Thyroid gland (tissue), 4 donors: ENCODE results near the gene RTBDN. TPM values are rescaled to one million over a fixed set of nuclear protein-coding genes. Genes with fewer than 3 reads are reported as not detected.

ENCODE experiments used
- DNase-seq, 2 donors: peaks; one replicate each; pipeline ENCODE4 v3.0.0-alpha.2; 2019
- H3K27ac ChIP-seq, 3 donors: fragments of 200-600 bp; sonication (generic); 1 replicate in 2 of 3; 2 replicates in 1 of 3; pipeline ENCODE4 v1.5.1; 2016 to 2019; ENCODE audit warnings: mild to moderate bottlenecking in 1 of 3, moderate library complexity in 1 of 3
- H3K27me3 ChIP-seq: fragments of 200-600 bp; sonication (generic); one replicate; pipeline ENCODE4 v1.5.1; 2019
- H3K36me3 ChIP-seq, 2 donors: fragments of 200-600 bp; sonication (generic); one replicate each; pipeline ENCODE4 v1.5.1; 2016 to 2019
- H3K4me1 ChIP-seq, 2 donors: fragments of 200-600 bp; sonication (generic); one replicate each; pipeline ENCODE4 v1.5.1; 2017 to 2019
- H3K4me3 ChIP-seq, 3 donors: fragments of 200-600 bp; sonication (generic); replicated peaks in 1 of 3; 1 replicate in 2 of 3; 2 replicates in 1 of 3; pipeline ENCODE4 v1.5.1; 2016; ENCODE audit warnings: mild to moderate bottlenecking in 1 of 3
- H3K9me3 ChIP-seq: fragments of 200-600 bp; sonication (generic); one replicate; pipeline ENCODE4 v1.5.1; 2017
- POLR2A ChIP-seq, 2 donors: fragments of 450-650 bp; IDR thresholded peaks; one replicate each; pipeline ENCODE4 v1.6.1; 2017; ENCODE audit warnings: antibody characterized with exemption in 2 of 2, mild to moderate bottlenecking in 2 of 2, moderate library complexity in 1 of 2
- WGBS, 2 donors: methylation state at CpG; one replicate each; pipeline ENCODE4 v1.1.5; 2017; 5-methylcytosine and 5-hydroxymethylcytosine counted together
- intact Hi-C: fragments of 100-400 bp; cut with DNase I; formaldehyde crosslinking; loops from one replicate; pipeline ENCODE4 v1.15.1; 2023
- total RNA-seq, 4 donors: library from RNA; depleted of rRNA; stranded (reverse); fragments of >200 nt; gene quantifications; one replicate each; pipeline ENCODE4 v1.2.3, GENCODE V29; 2016
- TF ChIP-seq, protein P1 (sequence below), 6 experiments: fragments of 200-600 bp in 3 of 6; fragments of 450-650 bp in 3 of 6; sonication (generic) in 3 of 6; IDR thresholded peaks; one replicate each; pipeline ENCODE4 v1.5.1; 2016 to 2019; ENCODE audit warnings: antibody characterized with exemption in 6 of 6, mild to moderate bottlenecking in 2 of 6, inconsistent platforms in 1 of 6, moderate library complexity in 1 of 6

Gene RTBDN
- not detected for total RNA-seq

- intact Hi-C loops, result no loop called here
- H3K4me3 ChIP-seq, result peak within 1 kb of the TSS in 1 of 3 donors; percentile 24
- DNase-seq, result no peak
These were observed at the start of gene RTBDN for GRCh38 chr19:12834566-12834943. Gene RTBDN, minus strand, starts transcription at chr19:12834579. Its CDS starts 4,600 bp downstream, at chr19:12829979.

DNA sequence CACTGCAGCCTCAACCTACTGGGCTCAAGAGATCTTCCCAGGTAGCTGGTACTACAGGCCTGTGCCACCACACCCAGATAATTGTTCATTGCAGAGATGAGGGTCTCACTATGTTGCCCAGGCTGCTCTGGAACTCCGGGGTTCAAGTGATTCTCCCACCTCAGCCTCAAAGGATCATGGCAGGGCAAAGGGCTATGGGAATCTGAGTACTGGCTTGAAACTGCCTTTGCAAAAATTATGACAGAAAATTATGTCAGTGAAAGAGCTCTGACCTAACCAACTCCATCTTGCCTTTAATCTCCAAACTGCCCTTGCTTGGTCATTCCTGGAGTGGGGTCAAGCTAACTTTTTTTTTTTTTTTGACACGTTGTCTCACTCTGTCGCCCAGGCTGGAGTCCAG, 48.2 kb upstream of the RTBDN start:
- 95 to 96% methylated on average over 3 of the region's 3 CpGs for WGBS, 2 donors
- intact Hi-C loops, result loop anchor here (10.0 kb wide), 1 partner anchor 52 kb away; the partner anchor contains the start of genes CALR and FARSA
- Histone ChIP-seq H3K27me3 (no peaks in the 10 kb centered on the region), H3K27ac (no peak overlapping the region), H3K36me3 (peaks cover 8 to 9% of the 10 kb centered on the region in 2 donors), H3K4me1 (peaks cover 14 to 21% of the 10 kb centered on the region in 2 donors), H3K4me3 (no peak overlapping the region), H3K9me3 (no peaks in the 10 kb centered on the region)
- TF ChIP-seq POLR2A (IDR thresholded peaks at IDR 0.05), result no peak
- TF ChIP-seq, protein P1, sequence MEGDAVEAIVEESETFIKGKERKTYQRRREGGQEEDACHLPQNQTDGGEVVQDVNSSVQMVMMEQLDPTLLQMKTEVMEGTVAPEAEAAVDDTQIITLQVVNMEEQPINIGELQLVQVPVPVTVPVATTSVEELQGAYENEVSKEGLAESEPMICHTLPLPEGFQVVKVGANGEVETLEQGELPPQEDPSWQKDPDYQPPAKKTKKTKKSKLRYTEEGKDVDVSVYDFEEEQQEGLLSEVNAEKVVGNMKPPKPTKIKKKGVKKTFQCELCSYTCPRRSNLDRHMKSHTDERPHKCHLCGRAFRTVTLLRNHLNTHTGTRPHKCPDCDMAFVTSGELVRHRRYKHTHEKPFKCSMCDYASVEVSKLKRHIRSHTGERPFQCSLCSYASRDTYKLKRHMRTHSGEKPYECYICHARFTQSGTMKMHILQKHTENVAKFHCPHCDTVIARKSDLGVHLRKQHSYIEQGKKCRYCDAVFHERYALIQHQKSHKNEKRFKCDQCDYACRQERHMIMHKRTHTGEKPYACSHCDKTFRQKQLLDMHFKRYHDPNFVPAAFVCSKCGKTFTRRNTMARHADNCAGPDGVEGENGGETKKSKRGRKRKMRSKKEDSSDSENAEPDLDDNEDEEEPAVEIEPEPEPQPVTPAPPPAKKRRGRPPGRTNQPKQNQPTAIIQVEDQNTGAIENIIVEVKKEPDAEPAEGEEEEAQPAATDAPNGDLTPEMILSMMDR (IDR thresholded peaks at IDR 0.05), result no peak
- no peak for DNase-seq

More at GRCh38 chr19:12834566-12834943, at the start of gene RTBDN:
- Histone ChIP-seq H3K9me3 (no peaks in the 10 kb centered on the region), H3K27ac (no peak within 1 kb of the TSS), H3K27me3 (peaks cover 54% of the 10 kb centered on the region), H3K36me3 (no peaks in the 10 kb centered on the region), H3K4me1 (peaks cover 7 to 26% of the 10 kb centered on the region in 2 donors)
- TF ChIP-seq, protein P1 (IDR thresholded peaks at IDR 0.05), result no peak
- no peak for TF ChIP-seq POLR2A (IDR thresholded peaks at IDR 0.05)
- 9 to 10% methylated on average over 19 to 20 of the region's 20 CpGs for WGBS, 2 donors

GRCh38 chr19:12881172-12881808, 46.9 kb upstream of the RTBDN start, which contains the start of gene DNASE2:
Gene DNASE2, minus strand, starts transcription at chr19:12881449. Its CDS starts 74 bp downstream, at chr19:12881375.
- Histone ChIP-seq H3K27me3 (no peaks in the 10 kb centered on the region), H3K9me3 (no peaks in the 10 kb centered on the region), H3K4me3 (peak within 1 kb of the TSS in 2 of 3 donors; percentile 55 to 72), H3K27ac (peak within 1 kb of the TSS; percentile 69 to 86 (median 79)), H3K36me3 (peaks cover 8 to 9% of the 10 kb centered on the region in 2 donors), H3K4me1 (peaks cover 14 to 21% of the 10 kb centered on the region in 2 donors)
- DNase-seq, result peak; percentile 99
- TF ChIP-seq, protein P1 (IDR thresholded peaks at IDR 0.05), result no peak
- peak in 1 of 2 donors; percentile 94 for TF ChIP-seq POLR2A (IDR thresholded peaks at IDR 0.05)
- intact Hi-C loops, result loop anchor here (10.0 kb wide), 1 partner anchor 54 kb away; the partner anchor contains the start of genes CALR and FARSA
- WGBS, 2 donors, result 0% methylated on average over 26 to 34 of the region's 38 CpGs

GRCh38 chr19:12880551-12881171, 46.3 kb upstream of the RTBDN start:
- 17% methylated on average over 18 to 26 of the region's 29 CpGs for WGBS, 2 donors
- TF ChIP-seq, protein P1 (IDR thresholded peaks at IDR 0.05), result no peak
- TF ChIP-seq POLR2A (IDR thresholded peaks at IDR 0.05), result no peak
- H3K9me3 ChIP-seq, result no peaks in the 10 kb centered on the region
- peaks cover 8 to 9% of the 10 kb centered on the region in 2 donors for H3K36me3 ChIP-seq
- peak overlapping the region in 2 of 3 donors; percentile 55 to 72 for H3K4me3 ChIP-seq
- peaks cover 10 to 18% of the 10 kb centered on the region in 2 donors for H3K4me1 ChIP-seq
- no peaks in the 10 kb centered on the region for H3K27me3 ChIP-seq
- peak; percentile 60 to 63 for DNase-seq
- intact Hi-C loops, result loop anchor here (10.0 kb wide), 1 partner anchor 54 kb away; the partner anchor contains the start of genes CALR and FARSA
- H3K27ac ChIP-seq, result peak overlapping the region; percentile 69 to 86 (median 79)
